WTC11 (cell line): ENCODE data around the gene ARHGEF10L.

Experiments
- CREB1 ChIP-seq: sonication (generic); formaldehyde crosslinking; IDR thresholded peaks from 2 replicates; pipeline ENCODE4 v1.8.0; 2023; ENCODE audit warnings: mild to moderate bottlenecking, missing genetic modification reagents
- CTCF ChIP-seq: fragments of 200-600 bp; IDR thresholded peaks from 2 replicates; pipeline ENCODE4 v1.8.0; 2022; ENCODE audit warnings: antibody characterized with exemption

DNA sequence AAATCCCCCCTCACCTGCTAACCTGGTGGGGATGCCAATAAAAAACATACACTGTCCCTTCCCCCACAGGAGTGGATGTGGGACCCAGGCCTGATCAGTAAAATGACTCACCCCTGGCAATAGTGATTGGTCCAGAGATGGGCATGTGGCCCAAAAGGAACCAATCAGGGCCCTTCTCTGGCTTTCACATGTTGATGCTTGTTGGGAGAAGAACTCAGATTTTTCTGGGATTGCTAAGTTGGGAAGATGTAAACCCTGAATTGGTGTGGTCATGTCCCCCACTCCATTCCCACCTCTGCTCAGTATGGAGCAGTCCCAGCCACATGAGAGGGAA lies 172.0 kb downstream of the ARHGEF10L start:
- TF ChIP-seq CREB1 (no peak), CTCF (no peak)
